ENCODE data around the gene GTPBP1.

GTPBP1 gene

DNA sequence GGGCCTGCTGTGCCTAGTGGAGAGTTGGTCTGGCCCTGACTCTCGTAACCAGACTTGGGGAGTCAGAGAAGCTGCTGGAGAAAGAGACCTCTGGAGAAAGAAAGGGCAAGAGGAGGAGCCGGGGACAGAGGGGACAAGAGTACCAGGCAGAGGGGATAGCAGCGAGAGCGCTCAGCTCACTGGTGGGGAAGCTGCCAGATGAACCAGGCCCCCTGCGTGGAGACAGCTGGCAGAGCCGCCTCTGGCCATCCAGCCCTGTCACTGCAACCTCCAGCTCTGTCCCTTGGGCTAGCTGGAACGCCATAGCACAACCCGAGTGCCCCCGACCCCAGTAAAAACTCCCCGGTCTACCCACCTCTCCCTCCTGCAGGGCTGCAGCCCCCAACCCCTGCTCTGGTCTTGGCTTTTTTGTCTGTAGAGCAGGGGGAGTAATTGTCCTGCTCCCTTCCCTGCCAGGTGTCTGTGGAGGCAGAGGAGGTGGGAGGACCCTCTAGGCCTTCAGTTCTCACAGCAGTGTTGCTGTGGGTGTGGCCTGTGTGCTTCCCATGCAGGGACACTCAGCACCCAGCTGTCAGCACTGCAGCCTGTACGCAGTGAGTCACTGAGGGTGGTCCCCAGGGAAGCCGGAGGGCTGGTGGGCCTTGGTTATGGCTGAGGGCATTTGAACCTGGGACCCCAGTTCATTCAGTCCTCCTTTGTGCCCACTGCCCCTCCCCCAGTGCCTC lies 54.9 kb downstream of the GTPBP1 start:
- no peak for DNase-seq (ENCODE audit: low read depth)

DNA sequence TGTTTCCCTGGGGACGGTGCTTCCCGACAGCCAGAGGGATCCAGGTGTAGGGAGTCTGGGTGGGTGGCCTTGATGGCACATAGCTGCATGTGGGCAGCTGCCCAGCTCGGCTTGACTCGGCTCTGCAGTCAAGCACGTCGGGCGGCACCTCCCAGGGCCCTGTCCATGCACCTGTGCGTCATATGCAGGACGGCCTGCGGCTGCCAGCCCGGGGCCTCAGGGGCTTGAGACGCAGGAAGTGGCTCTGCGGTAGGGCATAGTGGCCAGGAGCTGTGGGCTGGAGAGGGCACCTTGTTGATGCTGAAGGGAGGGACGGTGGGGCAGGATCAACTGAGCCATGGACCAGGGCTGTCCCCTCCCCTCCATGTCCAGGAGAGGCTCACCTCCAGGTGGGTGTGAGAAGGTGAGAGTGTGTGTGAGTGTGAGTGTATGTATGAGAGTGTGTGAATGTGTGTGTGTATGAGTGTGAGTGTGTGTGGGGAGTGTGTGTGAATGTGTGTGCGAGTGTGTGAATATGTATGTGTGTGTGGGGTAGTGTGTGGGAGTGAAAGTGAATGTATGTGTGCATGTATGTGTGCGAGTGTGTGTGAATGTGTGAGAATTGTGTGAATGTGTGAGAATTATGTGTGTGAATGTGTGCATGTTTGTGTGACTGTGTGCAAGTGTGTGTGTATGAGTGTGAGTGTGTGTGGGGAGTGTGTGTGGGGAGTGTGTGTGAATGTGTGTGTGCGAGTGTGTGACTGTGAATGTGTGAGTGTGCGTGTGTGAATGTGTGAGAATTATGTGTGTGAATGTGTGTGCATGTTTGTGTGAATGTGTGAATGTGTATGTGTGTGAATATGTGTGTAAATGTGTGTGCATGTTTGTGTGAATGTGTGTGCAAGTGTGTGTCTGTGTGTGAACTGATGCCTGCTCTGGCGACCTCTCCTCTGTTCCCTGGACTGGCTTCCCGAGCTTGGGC lies 55.7 kb downstream of the GTPBP1 start:
- no peak for DNase-seq (ENCODE audit: low read depth)

- no peak for DNase-seq (ENCODE audit: low read depth)
These were observed 56.8 kb downstream of the GTPBP1 start for GRCh38 chr22:38762551-38762983.

GRCh38 chr22:38766076-38766777 lies 60.5 kb downstream of the GTPBP1 start:
- DNase-seq (ENCODE audit: low read depth): no peak

DNA sequence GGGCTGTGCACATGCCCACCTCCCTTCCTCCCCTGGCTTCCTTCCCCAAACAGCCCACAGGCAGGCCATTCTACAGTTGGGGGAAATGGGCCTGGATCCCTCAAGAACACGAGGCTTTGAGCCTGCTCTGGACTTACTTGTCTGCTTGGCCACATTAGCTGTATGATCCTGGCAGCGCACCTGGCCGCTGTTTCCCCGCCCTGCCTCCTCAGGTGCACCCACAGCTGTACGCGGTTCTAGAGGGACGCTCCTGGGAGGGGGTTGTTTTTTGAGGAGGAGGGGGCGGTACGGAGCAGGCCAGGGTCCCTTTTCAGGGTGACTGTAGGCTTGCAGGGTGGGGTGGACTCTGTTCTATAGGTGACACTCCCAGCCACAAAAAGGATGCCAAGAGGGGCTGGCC lies 61.6 kb downstream of the GTPBP1 start:
- DNase-seq (ENCODE audit: low read depth): no peak

DNA sequence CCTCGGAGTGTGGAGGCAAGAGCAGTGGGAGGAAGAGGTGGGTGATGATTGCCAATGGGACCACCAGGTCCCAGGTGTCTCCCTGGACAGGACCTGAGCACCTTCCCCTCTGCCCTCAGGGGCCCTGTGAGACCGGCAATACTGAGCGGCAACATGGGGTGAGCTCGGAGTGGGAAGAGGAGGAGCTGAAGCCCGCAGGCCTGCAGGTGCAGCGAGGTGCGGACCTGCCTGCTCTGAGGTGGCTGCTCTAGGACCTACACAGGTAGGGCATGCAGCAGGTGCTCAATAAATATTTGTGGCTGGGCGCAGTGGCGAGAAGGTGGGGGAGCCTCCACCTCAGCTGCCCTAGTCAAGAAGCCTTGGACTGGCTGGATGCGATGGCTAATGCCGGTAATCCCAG lies 62.3 kb downstream of the GTPBP1 start:
- no peak for DNase-seq (ENCODE audit: low read depth)

DNA sequence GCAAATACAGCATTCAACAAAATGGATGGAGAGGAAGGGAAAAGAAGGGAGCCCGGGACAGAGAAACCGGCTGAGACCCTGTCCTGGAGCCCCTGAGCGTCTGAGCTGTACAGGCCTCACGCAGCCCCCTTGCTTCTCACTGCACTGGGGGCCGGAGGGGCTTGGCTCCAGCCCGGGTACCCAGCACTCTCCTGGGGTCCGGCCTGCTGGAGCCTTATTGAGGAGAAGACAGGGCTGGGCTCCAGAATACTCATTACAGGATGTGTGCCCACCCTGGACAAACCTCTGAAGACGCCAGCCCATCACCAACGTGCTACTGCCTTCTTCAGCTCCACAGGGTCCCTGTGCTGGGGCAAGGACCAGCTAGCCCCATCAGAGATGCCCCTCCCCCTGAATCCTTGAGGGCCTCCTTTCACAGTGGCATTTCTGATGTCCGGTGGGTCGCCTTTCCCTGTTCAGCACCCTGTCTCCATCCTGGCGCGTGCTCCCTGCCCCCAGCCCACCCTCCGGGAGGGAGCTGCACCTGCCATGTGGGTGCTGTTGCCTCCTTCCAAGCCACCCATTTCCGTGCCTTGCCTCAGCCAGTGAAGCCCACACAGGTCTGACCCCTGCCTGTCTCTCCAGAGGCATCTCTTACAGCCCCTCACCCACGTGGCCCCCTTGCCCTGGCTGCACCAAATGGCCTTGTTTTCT lies 64.7 kb downstream of the GTPBP1 start:
- DNase-seq (ENCODE audit: low read depth): no peak

DNA sequence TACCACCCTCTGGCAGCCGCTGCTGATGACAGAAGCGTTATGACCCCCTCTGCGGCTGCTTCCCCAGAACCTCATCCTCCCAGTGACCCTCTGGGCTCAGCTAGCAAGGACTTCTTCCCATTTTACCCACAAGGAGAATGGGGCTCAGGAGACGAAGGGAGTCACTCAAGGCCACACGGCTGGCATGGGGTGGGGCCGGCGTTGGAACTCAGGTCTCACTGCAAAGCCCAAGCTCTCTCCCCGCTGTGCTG lies 66.8 kb downstream of the GTPBP1 start:
- DNase-seq (ENCODE audit: low read depth): no peak

- DNase-seq (ENCODE audit: low read depth): no peak
These were observed 67.7 kb downstream of the GTPBP1 start for GRCh38 chr22:38773363-38773946.

DNA sequence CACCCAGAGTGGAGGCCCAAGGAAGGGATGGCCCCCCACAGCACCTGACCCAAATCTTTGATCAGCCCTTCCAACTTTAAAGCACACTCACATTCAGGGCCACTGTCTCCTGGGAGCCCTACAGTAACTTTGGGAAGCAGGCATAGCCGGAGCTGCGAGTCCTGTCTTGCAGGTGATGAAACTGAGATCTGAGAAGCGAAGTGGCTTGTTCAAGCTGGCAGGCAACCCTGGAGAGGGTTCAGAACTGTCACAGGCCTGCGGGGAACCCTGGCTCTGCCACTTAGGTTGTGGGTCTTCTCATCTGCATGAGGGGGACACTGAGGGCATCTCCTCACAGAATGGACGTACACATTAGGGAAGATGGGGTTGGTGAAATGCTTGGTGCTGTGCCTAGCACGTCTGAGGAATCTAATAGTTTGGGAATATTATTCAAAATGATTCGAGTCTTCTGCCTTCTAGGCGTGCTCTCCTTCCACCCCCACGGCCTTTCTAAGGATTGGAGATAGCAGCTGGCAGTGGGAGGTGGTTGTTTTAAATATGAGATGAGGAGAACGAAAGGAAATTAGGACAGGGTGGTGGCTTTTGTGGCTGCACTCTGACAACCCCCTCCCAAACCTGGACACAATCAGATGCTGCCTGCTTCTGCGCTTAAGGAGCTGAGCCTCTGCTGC lies 68.9 kb downstream of the GTPBP1 start:
- no peak for DNase-seq (ENCODE audit: low read depth)

- no peak for DNase-seq (ENCODE audit: low read depth)
These were observed 69.9 kb downstream of the GTPBP1 start for GRCh38 chr22:38775656-38776055.

- no peak for DNase-seq (ENCODE audit: low read depth)
These were observed 70.3 kb downstream of the GTPBP1 start for GRCh38 chr22:38776086-38776485.

DNA sequence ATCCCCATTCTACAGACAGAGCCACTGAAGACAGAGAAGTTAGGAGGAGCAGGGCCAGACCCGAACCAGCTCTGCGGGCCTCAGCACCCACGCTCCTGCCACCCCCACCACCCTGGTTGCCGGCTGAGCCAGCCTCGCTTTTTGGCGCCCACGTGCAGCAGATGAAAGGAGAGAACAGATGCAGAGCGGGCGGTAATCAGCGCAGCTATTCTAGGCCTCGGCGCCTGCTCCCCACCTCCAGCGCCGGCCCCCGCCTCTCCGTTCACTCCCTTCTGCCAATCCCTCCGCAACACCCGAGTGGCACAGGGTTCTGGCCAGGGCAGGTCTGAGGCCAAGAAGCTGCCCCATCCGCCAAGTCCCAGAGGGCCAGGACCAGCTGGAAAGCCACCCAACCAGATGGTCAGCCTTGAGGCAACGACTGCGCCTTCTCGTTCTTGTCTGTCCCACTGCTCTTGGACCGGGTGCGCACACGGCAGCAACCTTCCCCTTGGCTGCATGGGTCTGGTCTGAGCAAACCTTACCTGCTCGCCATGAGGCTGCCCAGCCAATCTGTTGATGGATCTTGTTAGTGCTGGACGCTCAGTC lies 71.4 kb downstream of the GTPBP1 start:
- DNase-seq (ENCODE audit: low read depth): no peak

DNA sequence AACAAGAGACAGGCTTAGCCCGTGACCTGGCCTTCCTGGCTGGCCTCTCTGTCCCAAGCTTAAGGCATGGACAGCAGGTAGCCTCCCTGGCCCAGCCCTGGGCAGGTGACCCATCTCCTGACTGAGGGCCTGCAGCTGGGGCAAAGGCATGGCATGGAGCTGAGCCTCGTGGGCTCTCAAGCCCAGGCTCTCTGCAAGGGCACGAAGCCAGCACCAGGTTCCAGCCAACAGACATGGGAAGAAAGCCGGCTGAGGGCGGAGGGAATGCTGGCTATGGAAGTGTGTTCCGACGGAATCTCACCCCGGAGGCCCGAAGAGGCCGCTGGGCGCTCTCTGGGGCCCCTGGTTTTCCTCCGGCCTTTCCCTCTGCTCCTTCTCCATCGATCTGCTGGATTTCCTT lies 75.3 kb downstream of the GTPBP1 start:
- no peak for DNase-seq (ENCODE audit: low read depth)

- DNase-seq (ENCODE audit: low read depth): no peak
These were observed 76.8 kb downstream of the GTPBP1 start for GRCh38 chr22:38782402-38783094.
